Spleen (tissue), 11 donors: Measurements from ENCODE around the gene WDR18. TPM values are rescaled to one million over a fixed set of nuclear protein-coding genes. Genes with fewer than 3 reads are reported as not detected.
A peak's percentile ranks its signal among the peaks of the same experiment; 100 is the strongest.

Source experiments
- DNase-seq: peaks from one replicate; pipeline ENCODE4 v3.0.0-alpha.2; 2020
- H3K27ac ChIP-seq, 8 donors: fragments of 200-600 bp; sonication (generic) in 7 of 8; 1 replicate in 4 of 8; 2 replicates in 4 of 8; pipeline versions ENCODE4 v1.5.0 to v1.8.0; 2016 to 2021; ENCODE audit warnings: inconsistent platforms in 4 of 8, mild to moderate bottlenecking in 4 of 8, moderate library complexity in 1 of 8
- H3K27me3 ChIP-seq, 7 donors: fragments of 200-600 bp; sonication (generic) in 6 of 7; replicated peaks in 1 of 7; 1 replicate in 4 of 7; 2 replicates in 3 of 7; pipeline versions ENCODE4 v1.5.0 to v1.8.0; 2016 to 2021; ENCODE audit warnings: inconsistent platforms in 3 of 7, mild to moderate bottlenecking in 1 of 7
- H3K36me3 ChIP-seq, 6 donors: fragments of 200-600 bp; sonication (generic) in 5 of 6; 1 replicate in 4 of 6; 2 replicates in 2 of 6; pipeline versions ENCODE4 v1.5.0 to v1.8.0; 2016 to 2021; ENCODE audit warnings: inconsistent platforms in 2 of 6
- H3K4me1 ChIP-seq, 6 donors: fragments of 200-600 bp; sonication (generic) in 5 of 6; 1 replicate in 3 of 6; 2 replicates in 3 of 6; pipeline versions ENCODE4 v1.5.0 to v1.8.0; 2016 to 2021; ENCODE audit warnings: inconsistent platforms in 3 of 6
- H3K4me3 ChIP-seq, 8 donors: fragments of 200-600 bp; sonication (generic) in 7 of 8; 1 replicate in 4 of 8; 2 replicates in 4 of 8; pipeline versions ENCODE4 v1.5.0 to v1.8.0; 2016 to 2021; ENCODE audit warnings: inconsistent platforms in 4 of 8, mild to moderate bottlenecking in 4 of 8, moderate library complexity in 2 of 8
- H3K9me3 ChIP-seq, 8 donors: fragments of 200-600 bp; sonication (generic) in 7 of 8; 1 replicate in 4 of 8; 2 replicates in 4 of 8; pipeline versions ENCODE4 v1.5.0 to v1.8.0; 2016 to 2021; ENCODE audit warnings: inconsistent platforms in 4 of 8
- CTCF ChIP-seq, 11 experiments: fragments of 200-600 bp in 7 of 11; fragments of 450-650 bp in 4 of 11; sonication (generic) in 4 of 11; IDR thresholded peaks in 8 of 11; conservative IDR thresholded peaks in 3 of 11; 1 replicate in 7 of 11; 2 replicates in 4 of 11; pipeline versions ENCODE4 v1.4.0 to v1.8.0; 2016 to 2021; ENCODE audit warnings: antibody characterized with exemption in 11 of 11, inconsistent platforms in 4 of 11, mild to moderate bottlenecking in 1 of 11
- POLR2A ChIP-seq, 3 donors: fragments of 450-650 bp; IDR thresholded peaks; one replicate each; pipeline ENCODE4 v1.5.1; 2017; ENCODE audit warnings: antibody characterized with exemption in 3 of 3, mild to moderate bottlenecking in 1 of 3
- POLR2AphosphoS5 ChIP-seq, 3 donors: sonication (generic); formaldehyde crosslinking; IDR thresholded peaks; one replicate each; pipeline ENCODE4 v1.5.1; 2017; ENCODE audit warnings: antibody characterized with exemption in 3 of 3
- whole genome bisulfite sequencing, 5 donors: extraction: QIAGEN DNeasy Blood & Tissue Kit in 3 of 5; methylation state at CpG; one replicate each; pipeline versions ENCODE4 v1.1.5 to v1.1.7; 2013 to 2018; 5-methylcytosine and 5-hydroxymethylcytosine counted together
- intact Hi-C: fragments of 100-400 bp; cut with DNase I; formaldehyde crosslinking; loops from one replicate; pipeline ENCODE4 v1.15.0; 2023; ENCODE audit warnings: low total_unique reads
- polyA plus RNA-seq, 3 donors: library from polyadenylated mRNA; stranded (reverse); fragments of 200-250 nt; gene quantifications; one replicate each; pipeline ENCODE4 v1.2.1, GENCODE V29; 2013
- total RNA-seq, 7 donors: library from RNA; depleted of rRNA in 3 of 7; stranded (reverse); fragments of >200 nt in 3 of 7; fragmentation: NEBNext Ultra II Directional in 4 of 7; extraction: Animal tissue kit (Norgen Biotek cat#: 25700) in 4 of 7; gene quantifications; one replicate each; pipeline versions ENCODE4 v1.1.0 to v1.2.1, GENCODE V29; 2016 to 2021
- donor health status: healthy with polysubstance abuse.
- donor health status: DM: no; HTN: no; CAD: no; lungs with moderate emphysema.
- donor health status: DM: no; HTN: no; CAD: no.
- donor health status: Bipolar disorder and iron deficiency.
- donor health status: healthy.
- donor health status: DM: no; HTN: no; CAD: no.
- donor health status: DM: yes; HTN: yes; CAD: no.

Gene WDR18
- total and polyA plus RNA-seq, 10 donors = 17.8 to 96.0 (median 37.5) TPM

DNA sequence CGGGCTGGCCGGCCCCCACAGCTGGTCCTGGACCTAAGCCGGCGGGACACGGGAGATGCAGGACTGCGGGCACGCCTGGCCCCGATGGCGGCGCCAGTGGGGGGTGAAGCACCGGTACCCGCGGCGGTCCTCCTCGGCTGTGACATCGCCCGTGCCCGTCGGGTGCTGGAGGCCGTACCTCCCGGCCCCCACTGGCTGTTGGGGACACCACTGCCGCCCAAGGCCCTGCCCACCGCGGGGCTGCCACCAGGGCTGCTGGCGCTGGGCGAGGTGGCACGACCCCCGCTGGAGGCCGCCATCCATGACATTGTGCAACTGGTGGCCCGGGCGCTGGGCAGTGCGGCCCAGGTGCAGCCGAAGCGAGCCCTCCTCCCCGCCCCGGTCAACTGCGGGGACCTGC is 19.1 kb downstream of the WDR18 start:
- Histone ChIP-seq H3K27ac (no peak overlapping the region), H3K9me3 (no peaks in the 10 kb centered on the region), H3K27me3 (peaks cover 0 to 65% (median 40%) of the 10 kb centered on the region in 7 donors), H3K4me3 (no peak overlapping the region), H3K36me3 (peaks cover 0 to 14% (median 2%) of the 10 kb centered on the region in 6 donors), H3K4me1 (peaks cover 10 to 22% (median 20%) of the 10 kb centered on the region in 6 donors)
- DNase-seq = no peak
- TF ChIP-seq POLR2A (IDR thresholded peaks at IDR 0.05) = no peak
- no peak for TF ChIP-seq CTCF (IDR thresholded peaks at IDR 0.05 in 8 of 11, conservative IDR thresholded peaks at IDR 0.05 in 3 of 11)
- TF ChIP-seq POLR2AphosphoS5 (IDR thresholded peaks at IDR 0.05) = peak in 2 of 3 donors; percentile 4 to 30
- WGBS, 5 donors = 83 to 93% (median 84%) methylated on average over 9 to 37 of the region's 37 CpGs
- intact Hi-C loops = no loop called here

GRCh38 chr19:1004204-1004802 is 20.2 kb downstream of the WDR18 start:
- Histone ChIP-seq H3K4me3 (no peak overlapping the region), H3K27me3 (peaks cover 0 to 55% (median 31%) of the 10 kb centered on the region in 7 donors), H3K4me1 (peaks cover 10 to 30% (median 20%) of the 10 kb centered on the region in 6 donors), H3K36me3 (peaks cover 0 to 24% (median 10%) of the 10 kb centered on the region in 6 donors), H3K27ac (no peak overlapping the region), H3K9me3 (no peaks in the 10 kb centered on the region)
- no peak for DNase-seq
- TF ChIP-seq POLR2AphosphoS5 (IDR thresholded peaks at IDR 0.05) (no peak), CTCF (IDR thresholded peaks at IDR 0.05 in 8 of 11, conservative IDR thresholded peaks at IDR 0.05 in 3 of 11) (no peak), POLR2A (IDR thresholded peaks at IDR 0.05) (no peak)
- 71 to 74% (median 73%) methylated on average over 26 to 32 of the region's 32 CpGs for WGBS, 5 donors
- intact Hi-C loops = no loop called here

DNA sequence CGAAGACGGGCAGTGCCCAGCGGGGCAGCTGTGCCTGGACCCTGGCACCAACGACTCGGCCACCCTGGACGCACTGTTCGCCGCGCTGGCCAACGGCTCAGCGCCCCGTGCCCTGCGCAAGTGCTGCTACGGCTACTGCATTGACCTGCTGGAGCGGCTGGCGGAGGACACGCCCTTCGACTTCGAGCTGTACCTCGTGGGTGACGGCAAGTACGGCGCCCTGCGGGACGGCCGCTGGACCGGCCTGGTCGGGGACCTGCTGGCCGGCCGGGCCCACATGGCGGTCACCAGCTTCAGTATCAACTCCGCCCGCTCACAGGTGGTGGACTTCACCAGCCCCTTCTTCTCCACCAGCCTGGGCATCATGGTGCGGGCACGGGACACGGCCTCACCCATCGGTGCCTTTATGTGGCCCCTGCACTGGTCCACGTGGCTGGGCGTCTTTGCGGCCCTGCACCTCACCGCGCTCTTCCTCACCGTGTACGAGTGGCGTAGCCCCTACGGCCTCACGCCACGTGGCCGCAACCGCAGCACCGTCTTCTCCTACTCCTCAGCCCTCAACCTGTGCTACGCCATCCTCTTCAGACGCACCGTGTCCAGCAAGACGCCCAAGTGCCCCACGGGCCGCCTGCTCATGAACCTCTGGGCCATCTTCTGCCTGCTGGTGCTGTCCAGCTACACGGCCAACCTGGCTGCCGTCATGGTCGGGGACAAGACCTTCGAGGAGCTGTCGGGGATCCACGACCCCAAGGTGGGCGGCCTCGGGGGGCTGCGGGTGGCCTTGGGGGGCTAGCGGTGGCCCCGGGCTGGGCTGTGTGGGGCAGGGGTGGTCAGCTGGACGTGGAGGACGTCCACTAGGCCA is 20.9 kb downstream of the WDR18 start:
- H3K9me3 ChIP-seq = no peaks in the 10 kb centered on the region
- H3K36me3 ChIP-seq = peaks cover 0 to 32% (median 18%) of the 10 kb centered on the region in 6 donors
- 86 to 93% (median 90%) methylated on average over 33 to 70 of the region's 70 CpGs for WGBS, 5 donors
- DNase-seq = no peak
- H3K4me3 ChIP-seq = no peak overlapping the region
- intact Hi-C loops = no loop called here
- H3K27me3 ChIP-seq = peaks cover 0 to 47% (median 24%) of the 10 kb centered on the region in 7 donors
- TF ChIP-seq POLR2A (IDR thresholded peaks at IDR 0.05) (no peak), POLR2AphosphoS5 (IDR thresholded peaks at IDR 0.05) (peak; percentile 48 to 75 (median 64))
- peaks cover 10 to 34% (median 18%) of the 10 kb centered on the region in 6 donors for H3K4me1 ChIP-seq
- H3K27ac ChIP-seq = no peak overlapping the region

GRCh38 chr19:1006711-1007398 is 22.7 kb downstream of the WDR18 start:
- Histone ChIP-seq H3K27me3 (peaks cover 0 to 29% (median 7%) of the 10 kb centered on the region in 7 donors), H3K36me3 (peaks cover under 1 to 50% (median 36%) of the 10 kb centered on the region in 6 donors), H3K9me3 (no peaks in the 10 kb centered on the region), H3K4me1 (peaks cover 0 to 23% (median 3%) of the 10 kb centered on the region in 6 donors), H3K4me3 (no peak overlapping the region), H3K27ac (no peak overlapping the region)
- intact Hi-C loops = no loop called here
- no peak for DNase-seq
- TF ChIP-seq POLR2AphosphoS5 (IDR thresholded peaks at IDR 0.05) (peak in 1 of 3 donors; percentile 10), POLR2A (IDR thresholded peaks at IDR 0.05) (no peak)
- WGBS, 5 donors = 74 to 88% (median 82%) methylated on average over 16 to 27 of the region's 27 CpGs
